HG03108 (cell line): ENCODE measurements around the gene OBSCN.
"Not testable (repeated sequence)": the region's sequence is repeated elsewhere in the genome, so short reads cannot be mapped to it uniquely, and the experiment has no call there.

ENCODE experiments used
- ATAC-seq: cut with Tn5 transposase; IDR thresholded peaks from one replicate; pipeline ENCODE4 v1.9.1; 2021; ENCODE audit warnings: moderate library complexity; ENCODE audit not compliant: unreplicated experiment

Gene OBSCN

GRCh38 chr1:228226141-228226874 is 18.5 kb downstream of the OBSCN start:
- no peak for ATAC-seq

- no peak for ATAC-seq
Observed at GRCh38 chr1:228226956-228227791, 19.3 kb downstream of the OBSCN start.

GRCh38 chr1:228228147-228228546 is 20.3 kb downstream of the OBSCN start:
- ATAC-seq = not testable (repeated sequence)

GRCh38 chr1:228228601-228229074 is 20.8 kb downstream of the OBSCN start:
- ATAC-seq = no peak

GRCh38 chr1:228231189-228231588 is 23.3 kb downstream of the OBSCN start:
- no peak for ATAC-seq

- ATAC-seq = no peak
Observed at GRCh38 chr1:228233136-228233535, 25.3 kb downstream of the OBSCN start.

- no peak for ATAC-seq
Observed at GRCh38 chr1:228234921-228235320, 27.1 kb downstream of the OBSCN start.

- no peak for ATAC-seq
Observed at GRCh38 chr1:228236744-228237143, 28.9 kb downstream of the OBSCN start.

GRCh38 chr1:228238007-228238406 is 30.2 kb downstream of the OBSCN start:
- ATAC-seq = no peak

GRCh38 chr1:228238461-228238860 is 30.6 kb downstream of the OBSCN start:
- no peak for ATAC-seq

GRCh38 chr1:228240411-228241240 is 32.8 kb downstream of the OBSCN start:
- ATAC-seq = no peak

GRCh38 chr1:228241259-228241658 is 33.4 kb downstream of the OBSCN start:
- no peak for ATAC-seq

- ATAC-seq = no peak
Observed at GRCh38 chr1:228242409-228242808, 34.6 kb downstream of the OBSCN start.

GRCh38 chr1:228243093-228243492 is 35.2 kb downstream of the OBSCN start:
- no peak for ATAC-seq

- ATAC-seq = not testable (repeated sequence)
Observed at GRCh38 chr1:228243989-228244388, 36.1 kb downstream of the OBSCN start.

- no peak for ATAC-seq
Observed at GRCh38 chr1:228245111-228245510, 37.3 kb downstream of the OBSCN start.

GRCh38 chr1:228246216-228246900 is 38.5 kb downstream of the OBSCN start:
- ATAC-seq = no peak

- no peak for ATAC-seq
Observed at GRCh38 chr1:228249513-228250305, 41.9 kb downstream of the OBSCN start.

- ATAC-seq = not testable (repeated sequence)
Observed at GRCh38 chr1:228252476-228252875, 44.6 kb downstream of the OBSCN start.
